ENCODE results near the gene PLA2G4F. TPM values are rescaled to one million over a fixed set of nuclear protein-coding genes. Genes with fewer than 3 reads are reported as not detected.

Gene PLA2G4F
- total RNA-seq, 1 experiment from 2014 or later = 0.87 TPM

- no peaks in the 10 kb centered on the region for H3K36me3 Mint-ChIP-seq (ENCODE audit: insufficient read depth, unreplicated experiment)
- no TSS peak for BruUV-seq (replicated peaks)
- no peak for TF ChIP-seq CTCF (IDR thresholded peaks at IDR 0.05; ENCODE audit: unreplicated experiment)
- intact Hi-C loops (cut with micrococcal nuclease; ENCODE audit: unreplicated experiment) = no loop called here
- no peak overlapping the region for H3K4me3 Mint-ChIP-seq (ENCODE audit: low read depth, unreplicated experiment)
- no peak for DNase-seq
- CTCF ChIA-PET = no interaction called here
- H3K4me1 Mint-ChIP-seq (ENCODE audit: low read depth, unreplicated experiment) = no peaks in the 10 kb centered on the region
- no peak overlapping the region for H3K27ac Mint-ChIP-seq (ENCODE audit: unreplicated experiment)
- H3K9me3 Mint-ChIP-seq (ENCODE audit: low read depth, unreplicated experiment) = peaks cover 3% of the 10 kb centered on the region
- peaks cover 40% of the 10 kb centered on the region for H3K27me3 Mint-ChIP-seq (ENCODE audit: unreplicated experiment)
Observed at GRCh38 chr15:42140383-42141070, 15.9 kb downstream of the PLA2G4F start.

- Mint-ChIP-seq H3K4me3 (ENCODE audit: low read depth, unreplicated experiment) (no peak overlapping the region), H3K4me1 (ENCODE audit: low read depth, unreplicated experiment) (no peaks in the 10 kb centered on the region), H3K27me3 (ENCODE audit: unreplicated experiment) (peaks cover 31% of the 10 kb centered on the region), H3K9me3 (ENCODE audit: low read depth, unreplicated experiment) (peaks cover 3% of the 10 kb centered on the region), H3K27ac (ENCODE audit: unreplicated experiment) (no peak overlapping the region), H3K36me3 (ENCODE audit: insufficient read depth, unreplicated experiment) (no peaks in the 10 kb centered on the region)
- intact Hi-C loops (cut with micrococcal nuclease; ENCODE audit: unreplicated experiment) = loop anchor here (5.0 kb wide), 2 partner anchors 57 to 152 kb away; no protein-coding TSS in a partner anchor
- no peak for TF ChIP-seq CTCF (IDR thresholded peaks at IDR 0.05; ENCODE audit: unreplicated experiment)
- BruUV-seq (replicated peaks) = no TSS peak
- DNase-seq = no peak
- CTCF ChIA-PET = no interaction called here
Observed at GRCh38 chr15:42139596-42139995, 16.8 kb downstream of the PLA2G4F start.

- Mint-ChIP-seq H3K36me3 (ENCODE audit: insufficient read depth, unreplicated experiment) (no peaks in the 10 kb centered on the region), H3K4me3 (ENCODE audit: low read depth, unreplicated experiment) (no peak overlapping the region), H3K4me1 (ENCODE audit: low read depth, unreplicated experiment) (no peaks in the 10 kb centered on the region), H3K27ac (ENCODE audit: unreplicated experiment) (no peak overlapping the region), H3K27me3 (ENCODE audit: unreplicated experiment) (peaks cover 28% of the 10 kb centered on the region), H3K9me3 (ENCODE audit: low read depth, unreplicated experiment) (peaks cover 3% of the 10 kb centered on the region)
- DNase-seq = no peak
- CTCF ChIA-PET = interaction anchor here (0.5 kb wide), 1 partner anchor 14 kb away, joined by 3 read pairs; no protein-coding TSS in a partner anchor
- intact Hi-C loops (cut with micrococcal nuclease; ENCODE audit: unreplicated experiment) = loop anchor here (5.0 kb wide), 2 partner anchors 57 to 152 kb away; no protein-coding TSS in a partner anchor
- no peak for TF ChIP-seq CTCF (IDR thresholded peaks at IDR 0.05; ENCODE audit: unreplicated experiment)
- BruUV-seq (replicated peaks) = no TSS peak
Observed at GRCh38 chr15:42138968-42139386, 17.5 kb downstream of the PLA2G4F start.

- BruUV-seq (replicated peaks) = no TSS peak
- no peaks in the 10 kb centered on the region for H3K36me3 Mint-ChIP-seq (ENCODE audit: insufficient read depth, unreplicated experiment)
- CTCF ChIA-PET = interaction anchor here (1.4 kb wide), 1 partner anchor 72 kb away, joined by 3 read pairs; no protein-coding TSS in a partner anchor
- no peak overlapping the region for H3K4me3 Mint-ChIP-seq (ENCODE audit: low read depth, unreplicated experiment)
- no peak for TF ChIP-seq CTCF (IDR thresholded peaks at IDR 0.05; ENCODE audit: unreplicated experiment)
- peaks cover 28% of the 10 kb centered on the region for H3K27me3 Mint-ChIP-seq (ENCODE audit: unreplicated experiment)
- H3K27ac Mint-ChIP-seq (ENCODE audit: unreplicated experiment) = no peak overlapping the region
- H3K4me1 Mint-ChIP-seq (ENCODE audit: low read depth, unreplicated experiment) = no peaks in the 10 kb centered on the region
- H3K9me3 Mint-ChIP-seq (ENCODE audit: low read depth, unreplicated experiment) = peaks cover 3% of the 10 kb centered on the region
- DNase-seq = no peak
- intact Hi-C loops (cut with micrococcal nuclease; ENCODE audit: unreplicated experiment) = loop anchor here (5.0 kb wide), 2 partner anchors 56 to 151 kb away; no protein-coding TSS in a partner anchor
Observed at GRCh38 chr15:42138411-42138810, 18.0 kb downstream of the PLA2G4F start.

Data from Calu3 (cell line).